Activated CD8-positive, alpha-beta memory T cell treated with anti-CD3 and anti-CD28 coated beads for 24 hours (primary cell): ENCODE results near the gene PPFIBP1.
"Not testable (repeated sequence)": the region's sequence is repeated elsewhere in the genome, so short reads cannot be mapped to it uniquely, and the experiment has no call there.

ENCODE experiments used
- DNase-seq: peaks from one replicate; pipeline ENCODE4 v3.0.0-alpha.2; 2020

The PPFIBP1 gene

DNA sequence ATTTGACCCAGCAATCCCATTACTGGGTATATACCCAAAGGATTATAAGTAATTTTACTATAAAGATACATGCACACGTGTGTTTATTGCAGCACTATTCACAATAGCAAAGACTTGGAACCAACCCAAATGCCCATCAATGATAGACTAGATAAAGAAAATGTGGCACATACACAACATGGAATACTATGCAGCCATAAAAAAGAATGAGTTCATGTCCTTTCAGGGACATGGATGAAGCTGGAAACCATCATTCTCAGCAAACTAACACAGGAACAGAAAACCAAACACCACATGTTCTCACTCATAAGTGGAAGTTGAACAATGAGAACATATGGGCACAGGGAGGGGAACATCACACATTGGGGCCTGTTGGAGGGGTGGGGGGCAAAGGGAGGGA is 20.9 kb downstream of the PPFIBP1 start:
- not testable (repeated sequence) for DNase-seq

DNA sequence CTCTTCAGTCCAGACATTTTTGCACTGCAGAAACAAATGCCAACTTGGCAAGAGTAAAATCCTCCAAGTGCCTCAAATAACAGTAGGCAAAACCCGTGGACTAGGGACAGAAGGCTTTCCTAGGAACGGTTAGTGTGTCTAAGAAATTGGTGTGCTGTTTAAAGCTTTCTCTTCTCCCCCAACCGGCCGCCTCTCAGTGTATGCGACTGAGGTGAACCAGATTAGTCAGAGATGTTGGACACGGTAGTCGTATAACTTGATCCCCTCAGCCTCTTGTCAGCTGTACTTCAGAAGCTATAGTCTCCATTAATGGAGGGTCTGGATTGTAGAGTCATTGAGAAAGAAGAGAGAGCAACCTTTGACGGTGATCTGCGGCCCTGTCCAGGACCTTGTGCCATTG is 21.7 kb downstream of the PPFIBP1 start:
- no peak for DNase-seq

DNA sequence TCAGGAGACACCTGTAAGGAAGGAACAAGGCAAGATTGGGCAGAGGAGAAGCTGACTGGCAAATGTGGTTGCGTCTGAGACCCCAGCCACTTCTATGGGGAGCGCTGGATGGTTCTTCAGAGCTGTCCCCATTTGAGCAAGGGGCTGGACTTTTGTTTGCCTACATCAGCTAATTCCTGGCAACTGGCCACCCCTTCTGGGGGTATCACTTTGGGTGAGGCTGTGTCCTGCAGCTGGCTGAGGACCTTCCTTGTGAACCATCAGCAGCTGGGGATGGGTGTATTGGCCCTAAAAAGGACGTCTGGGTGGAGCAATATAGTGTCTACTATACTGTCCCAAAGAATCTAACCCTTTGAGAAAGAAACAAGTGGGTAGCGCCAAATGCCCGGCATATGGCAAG is 23.6 kb downstream of the PPFIBP1 start:
- no peak for DNase-seq

DNA sequence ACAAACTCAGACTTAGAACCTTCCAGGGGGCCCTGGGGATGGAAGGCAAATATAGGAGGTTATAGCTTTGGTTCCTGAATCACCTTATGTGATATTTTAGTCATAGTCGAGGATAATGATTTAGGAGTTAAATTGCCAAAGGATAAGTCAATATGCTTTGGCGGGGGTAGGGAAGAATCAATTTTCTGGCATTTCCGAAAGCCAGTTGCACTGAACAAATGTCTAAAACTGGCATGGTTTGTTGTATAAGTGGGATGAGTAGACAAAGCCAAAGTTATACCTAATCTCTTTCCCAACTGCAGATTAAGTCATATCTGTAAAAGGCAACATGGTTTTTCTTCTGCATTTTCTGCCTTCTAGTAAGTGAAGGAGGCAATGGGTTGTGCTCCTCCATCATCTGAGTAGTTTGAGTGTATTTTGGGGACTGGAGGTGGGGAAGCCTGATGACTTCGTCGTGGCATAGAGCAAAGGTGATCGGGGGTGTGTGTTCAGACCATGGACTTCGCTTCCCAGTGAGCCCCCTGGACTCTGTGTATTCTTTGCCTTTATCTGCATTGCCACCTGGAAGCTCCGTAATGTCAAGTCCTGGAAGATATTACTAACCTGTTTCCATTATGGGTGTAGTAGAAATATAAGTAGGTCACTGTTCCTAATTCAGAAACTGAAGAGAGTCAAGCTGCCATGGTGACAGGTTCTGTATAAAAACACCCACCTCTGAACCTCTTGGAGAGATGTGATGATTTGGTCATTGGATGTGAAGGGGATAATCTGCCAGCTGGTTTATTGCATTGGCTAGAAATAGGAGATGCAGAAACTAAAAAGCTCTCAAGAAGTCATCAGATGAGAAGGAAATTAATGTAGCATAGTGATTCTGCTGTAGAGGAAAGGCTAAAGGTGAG is 24.5 kb downstream of the PPFIBP1 start:
- no peak for DNase-seq

DNA sequence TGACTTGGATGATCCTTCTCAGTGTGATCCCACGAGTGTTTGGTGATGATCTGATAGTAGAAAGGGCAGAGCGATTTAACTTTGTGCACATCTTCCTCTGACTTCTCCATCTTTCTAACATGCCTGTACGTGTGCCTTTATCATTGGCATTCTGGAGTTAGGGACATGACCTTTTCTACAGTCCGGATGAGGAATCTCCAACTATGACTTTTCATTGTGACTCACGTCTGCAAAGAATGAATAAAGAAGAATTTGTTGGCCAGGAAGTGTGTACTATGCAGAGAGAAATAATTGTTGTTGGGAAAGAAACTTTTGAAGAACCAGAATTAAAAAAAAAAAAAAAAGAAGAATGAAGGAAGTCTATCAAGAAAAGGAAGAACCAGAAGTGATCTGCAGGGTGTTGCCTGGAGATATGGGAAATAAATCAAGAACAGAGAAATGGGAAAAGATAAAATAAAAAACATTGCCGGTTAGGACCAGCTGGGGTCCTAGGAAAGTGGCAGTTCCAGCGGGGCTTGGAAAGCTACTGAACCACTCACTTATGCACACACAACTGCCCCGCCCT is 25.3 kb downstream of the PPFIBP1 start:
- DNase-seq, result no peak

DNA sequence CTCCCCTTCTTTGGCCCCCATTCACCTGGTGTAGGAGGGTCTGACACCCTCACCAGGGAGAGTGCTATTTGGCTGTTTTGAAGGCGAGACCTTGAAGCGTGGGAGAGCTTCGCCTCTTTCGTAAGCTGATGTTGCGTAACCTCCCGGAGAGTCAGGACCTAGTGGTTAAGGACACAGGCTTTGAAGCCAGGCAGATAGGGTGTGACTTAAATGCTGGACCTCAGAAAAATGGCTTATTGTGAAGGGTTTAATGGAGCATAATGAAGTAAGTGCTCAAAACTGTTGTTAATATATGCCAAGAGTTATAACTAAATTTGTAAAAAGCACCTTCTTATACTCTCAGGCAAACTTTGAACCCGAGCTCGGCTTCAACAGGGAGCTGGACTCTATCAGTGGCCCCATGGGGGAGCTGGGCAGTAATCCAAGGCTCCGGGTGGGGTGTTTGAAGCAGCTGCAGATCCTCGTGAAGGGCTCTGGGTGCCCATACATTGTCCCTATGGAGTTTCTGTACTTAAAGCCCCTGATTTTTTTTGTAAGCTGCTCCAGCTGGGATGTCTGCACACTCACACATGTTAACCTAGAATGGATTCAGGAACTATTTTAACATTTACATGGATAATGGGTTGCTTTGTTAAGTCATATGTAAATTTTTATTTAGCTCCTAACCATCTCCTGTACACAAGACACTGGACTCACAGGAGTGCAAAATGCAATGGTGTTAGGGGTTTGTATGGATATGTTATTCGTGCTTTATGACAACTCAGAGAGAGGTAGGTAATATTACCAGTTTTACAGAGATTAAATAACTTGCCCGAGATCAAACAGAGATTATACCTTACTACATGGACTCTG is 26.0 kb downstream of the PPFIBP1 start:
- no peak for DNase-seq

DNA sequence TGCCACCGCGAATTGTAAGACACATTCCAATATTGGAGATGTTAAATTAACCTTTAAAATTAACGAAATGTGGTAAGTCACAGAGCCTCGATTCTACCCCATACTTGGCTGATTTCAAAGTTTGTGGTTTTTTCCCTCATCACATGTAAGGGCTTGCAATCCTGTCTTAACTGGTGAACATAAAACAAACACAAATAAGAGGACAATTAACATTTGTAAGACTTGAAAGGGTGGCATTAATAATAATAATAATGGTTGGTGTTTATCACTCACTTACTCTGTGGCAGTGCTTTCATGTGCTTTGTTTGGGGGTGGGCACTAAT is 26.6 kb downstream of the PPFIBP1 start:
- DNase-seq, result no peak

DNA sequence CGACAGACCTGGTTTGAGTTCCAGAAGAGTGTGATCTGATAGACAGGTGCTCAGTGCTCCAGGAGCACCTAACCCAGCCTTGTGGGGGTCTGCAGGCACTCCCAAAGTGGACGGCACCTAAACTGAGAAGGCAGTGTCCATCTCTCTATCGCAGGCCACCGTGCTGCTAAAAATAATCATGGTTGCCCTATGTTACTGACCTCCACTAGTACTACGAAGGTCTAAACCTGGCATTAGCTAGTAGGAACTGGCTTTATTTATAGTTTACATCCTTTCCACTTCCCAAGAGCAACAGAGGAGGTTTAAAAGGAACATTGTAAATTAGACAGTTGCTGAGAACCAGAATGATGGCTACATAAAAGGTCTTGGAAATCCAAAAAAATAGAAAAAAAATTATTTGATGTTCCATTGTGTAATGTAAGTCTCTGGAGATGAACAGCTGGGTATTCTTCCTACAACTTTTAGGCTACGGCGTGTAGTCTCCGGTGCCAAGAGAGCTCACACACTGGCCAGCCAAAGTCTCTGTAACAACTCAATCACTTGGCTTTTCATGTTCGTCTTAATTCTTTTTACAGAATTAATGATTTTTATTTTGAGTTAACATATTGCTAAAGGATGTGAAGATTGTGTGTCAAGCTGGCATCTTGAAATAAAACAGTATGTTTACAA is 27.3 kb downstream of the PPFIBP1 start:
- no peak for DNase-seq

DNA sequence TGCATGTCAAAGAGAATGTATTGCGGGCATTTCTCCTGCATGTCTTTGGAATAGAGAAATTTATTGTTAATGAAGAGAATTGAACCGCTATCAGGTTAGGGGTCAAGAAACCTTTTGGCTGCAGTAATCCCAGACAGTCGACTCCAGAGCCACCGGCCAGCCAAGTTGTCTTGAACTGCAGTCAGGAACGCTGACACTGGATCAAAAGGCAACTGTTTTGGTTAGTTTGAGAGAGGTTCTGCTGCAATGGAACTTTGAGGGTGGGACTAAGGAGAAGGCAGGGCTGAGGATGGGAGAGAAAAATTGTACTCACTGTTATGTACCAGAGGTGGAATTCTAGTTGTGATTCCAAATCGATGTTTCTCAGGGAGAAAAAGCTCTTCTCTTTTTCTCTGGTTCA is 28.2 kb downstream of the PPFIBP1 start:
- DNase-seq, result no peak

DNA sequence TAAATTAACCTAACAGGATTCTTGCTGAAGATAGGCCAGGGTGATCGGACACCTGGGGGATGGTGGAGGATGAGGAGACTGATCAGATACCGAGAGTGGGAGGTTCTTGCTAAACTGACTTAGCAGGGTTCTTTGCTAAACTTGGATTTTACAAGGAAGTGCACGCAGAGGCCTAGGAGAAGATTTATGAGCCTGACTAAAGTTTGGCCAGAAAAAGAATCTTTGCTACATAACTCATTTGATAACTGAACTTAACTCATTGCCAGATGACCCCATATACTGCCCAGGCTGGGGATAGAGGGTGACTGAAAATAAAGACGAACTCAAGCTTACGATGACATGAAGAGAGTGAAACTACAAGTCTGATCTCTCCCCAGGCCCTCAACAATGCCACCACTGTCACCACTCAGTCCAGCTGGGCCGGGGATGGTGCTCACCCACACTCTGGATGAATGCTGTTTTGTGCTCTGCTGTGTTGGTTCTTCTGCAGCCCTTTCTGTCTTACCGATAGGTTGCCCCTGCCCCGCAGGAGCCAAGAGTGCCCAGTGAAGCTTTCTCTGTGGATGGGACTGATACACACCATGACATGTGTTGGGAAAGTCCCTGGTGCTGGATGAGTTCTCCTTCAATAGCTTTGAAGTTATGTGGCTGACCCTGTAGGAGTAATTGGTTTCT is 29.0 kb downstream of the PPFIBP1 start:
- DNase-seq, result no peak

DNA sequence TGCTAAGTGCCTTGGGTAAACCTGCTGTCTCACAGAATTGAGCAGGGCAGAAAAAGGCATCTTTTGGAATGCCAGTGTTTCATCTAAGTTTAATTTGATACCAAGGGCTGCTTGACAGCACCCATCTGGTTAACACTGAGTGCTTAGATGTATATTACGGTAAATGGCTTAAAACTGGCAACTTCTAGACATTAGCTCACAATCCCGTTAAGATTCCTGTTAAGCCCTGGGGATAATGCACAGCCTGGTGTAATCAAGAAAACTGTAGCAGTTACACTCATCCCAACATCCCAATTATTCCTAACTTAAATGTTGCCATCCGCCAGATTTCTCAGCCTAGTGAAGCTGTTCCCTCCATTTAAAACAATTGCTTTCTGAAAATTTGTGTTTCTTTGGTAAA is 29.9 kb downstream of the PPFIBP1 start:
- DNase-seq, result no peak

DNA sequence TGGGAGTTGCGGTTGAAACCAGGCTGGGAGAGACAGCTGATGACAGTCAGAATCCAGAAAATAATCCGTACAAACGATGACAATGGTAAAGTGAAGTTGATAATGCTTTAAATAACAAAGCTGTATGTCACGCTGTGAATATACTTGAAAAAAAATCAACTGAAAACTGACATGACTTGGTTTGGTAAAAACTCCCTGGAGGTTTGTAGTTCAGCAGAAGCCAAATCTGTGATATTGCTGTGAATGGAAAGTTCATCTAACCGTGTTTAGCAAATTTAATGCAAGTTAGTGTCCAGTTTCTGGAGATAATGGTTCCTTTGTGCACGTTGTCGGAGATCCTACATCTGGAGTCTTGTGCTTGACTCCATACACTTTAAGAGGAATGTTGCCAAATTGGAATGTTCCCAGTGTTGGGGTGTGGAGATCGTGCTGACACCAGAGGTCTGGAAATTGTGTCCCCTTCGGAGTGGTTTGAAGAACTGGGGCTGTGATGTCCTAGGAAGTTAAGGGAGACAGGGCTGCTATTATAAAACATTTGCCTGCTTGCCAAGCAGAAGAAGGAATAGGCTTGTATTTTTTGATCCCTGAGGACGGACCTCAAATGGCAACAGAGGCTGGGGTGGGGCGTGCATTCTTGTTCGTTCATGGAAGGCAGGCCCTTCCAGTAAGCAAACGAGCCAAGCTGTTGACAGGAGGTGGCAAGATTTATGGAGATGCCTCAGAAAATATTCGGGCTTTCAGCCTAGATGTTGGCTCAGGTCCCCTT is 30.6 kb downstream of the PPFIBP1 start:
- DNase-seq, result no peak

DNA sequence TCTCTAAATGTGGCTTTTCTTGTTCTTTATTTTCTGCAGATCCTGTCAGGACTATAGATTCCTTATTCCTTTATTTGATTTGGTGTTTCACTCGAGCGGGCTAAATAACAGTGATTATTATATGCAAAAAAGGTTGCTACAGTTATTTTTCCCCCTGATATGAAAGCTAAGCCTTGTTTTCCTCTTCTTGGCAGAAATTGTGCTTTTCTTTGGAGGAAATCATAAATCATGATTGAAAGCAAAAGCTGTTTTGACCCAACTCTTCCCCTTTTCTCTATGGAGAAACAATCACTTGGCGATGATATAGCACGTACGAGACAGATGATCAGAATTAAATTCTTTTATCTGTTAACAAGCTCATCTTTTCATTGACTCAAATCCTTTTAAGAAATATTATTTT is 31.4 kb downstream of the PPFIBP1 start:
- DNase-seq, result no peak

DNA sequence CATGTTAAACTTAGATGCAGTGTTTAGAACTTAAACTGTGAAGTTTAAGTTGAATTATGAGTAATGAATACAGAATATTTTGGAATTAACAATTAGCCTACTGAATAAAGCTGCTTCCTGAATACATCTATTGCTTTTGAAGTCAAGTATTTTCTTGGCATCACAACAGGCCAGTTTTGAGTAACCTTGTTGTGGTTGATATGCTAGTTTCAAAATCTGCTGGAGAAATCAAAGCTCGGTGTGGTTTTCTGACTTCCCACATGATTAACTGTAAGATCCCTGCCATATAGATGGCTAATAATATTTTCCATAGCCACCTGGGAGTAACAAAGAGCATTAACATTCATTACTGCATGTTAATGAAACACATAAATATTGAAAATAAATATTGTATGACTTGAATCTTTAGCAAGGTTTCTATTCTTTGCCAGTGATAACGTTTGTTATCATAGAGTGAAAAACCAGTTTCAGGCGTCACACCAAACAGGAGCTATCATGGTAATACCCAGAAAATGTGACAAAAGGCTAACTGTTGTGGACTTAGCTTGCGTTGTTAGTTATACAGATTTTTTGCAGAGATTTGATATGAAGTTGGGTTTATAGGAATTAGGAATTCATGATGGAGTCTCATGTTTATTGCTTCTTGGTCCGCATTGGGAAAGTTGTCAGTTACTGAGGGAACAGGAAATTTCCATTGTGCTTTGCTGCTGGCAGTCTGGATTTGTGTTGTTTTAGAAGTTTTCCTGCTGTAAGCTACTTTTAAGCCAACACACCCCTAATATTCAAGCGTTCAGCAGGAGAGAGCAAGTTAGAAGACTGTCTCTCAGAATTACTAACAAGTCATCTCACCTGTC is 32.1 kb downstream of the PPFIBP1 start:
- no peak for DNase-seq

DNA sequence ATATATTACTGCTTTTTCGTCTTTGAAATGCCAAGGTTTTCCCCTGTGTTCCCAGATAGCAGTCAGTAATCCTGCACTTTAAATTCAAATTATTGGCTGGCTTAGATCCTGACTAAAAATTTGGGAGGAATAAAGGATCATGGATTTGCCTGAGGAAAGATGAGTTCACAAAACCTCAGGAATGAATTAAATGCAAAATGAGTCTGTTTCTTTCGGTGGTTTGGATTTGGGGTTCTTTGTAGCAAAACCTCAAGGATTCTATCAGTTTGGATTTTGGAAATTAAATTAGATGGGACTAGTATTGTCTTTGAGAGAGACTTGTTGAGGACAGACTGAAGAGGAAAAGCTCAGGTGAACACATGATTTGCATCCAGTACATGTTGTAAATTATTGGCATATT is 36.1 kb downstream of the PPFIBP1 start:
- no peak for DNase-seq

DNA sequence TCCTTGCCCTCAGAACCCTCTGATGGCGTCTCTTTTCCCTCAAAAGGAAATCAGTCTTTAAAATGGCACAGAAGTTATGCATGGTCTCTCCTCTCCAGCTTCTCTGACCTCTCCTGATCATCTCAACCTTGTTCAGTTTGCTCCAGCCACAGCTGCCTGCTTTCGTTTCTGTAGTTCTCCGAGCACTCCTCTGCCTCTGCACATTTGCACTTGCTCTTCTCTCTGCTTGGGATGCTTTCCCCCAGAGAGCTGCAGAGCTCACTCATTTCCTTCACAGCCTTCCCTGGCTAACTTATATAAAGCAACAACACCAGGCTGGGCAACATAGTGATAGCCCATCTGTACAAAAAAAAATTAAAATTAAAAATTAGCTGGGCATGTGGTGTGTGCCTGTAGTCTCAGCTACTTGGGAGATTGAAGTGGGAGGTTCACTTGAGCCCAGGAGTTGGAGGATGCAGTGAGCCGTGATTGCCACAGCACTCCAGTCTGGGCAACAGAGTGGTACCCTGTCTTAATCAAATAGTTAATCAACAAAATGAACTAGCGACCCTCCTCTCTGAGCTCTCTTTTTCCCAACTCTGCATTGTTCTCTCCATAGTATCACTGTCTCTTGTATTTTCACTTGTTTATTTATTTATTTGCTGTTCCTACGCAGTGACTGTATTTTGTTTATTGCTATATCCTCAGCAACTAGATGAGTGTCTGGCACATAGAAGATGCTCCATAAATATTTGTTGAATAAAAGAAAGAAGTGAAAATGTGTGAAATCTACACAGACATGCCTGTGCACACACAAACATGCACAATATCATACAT is 37.7 kb downstream of the PPFIBP1 start:
- DNase-seq, result no peak

DNA sequence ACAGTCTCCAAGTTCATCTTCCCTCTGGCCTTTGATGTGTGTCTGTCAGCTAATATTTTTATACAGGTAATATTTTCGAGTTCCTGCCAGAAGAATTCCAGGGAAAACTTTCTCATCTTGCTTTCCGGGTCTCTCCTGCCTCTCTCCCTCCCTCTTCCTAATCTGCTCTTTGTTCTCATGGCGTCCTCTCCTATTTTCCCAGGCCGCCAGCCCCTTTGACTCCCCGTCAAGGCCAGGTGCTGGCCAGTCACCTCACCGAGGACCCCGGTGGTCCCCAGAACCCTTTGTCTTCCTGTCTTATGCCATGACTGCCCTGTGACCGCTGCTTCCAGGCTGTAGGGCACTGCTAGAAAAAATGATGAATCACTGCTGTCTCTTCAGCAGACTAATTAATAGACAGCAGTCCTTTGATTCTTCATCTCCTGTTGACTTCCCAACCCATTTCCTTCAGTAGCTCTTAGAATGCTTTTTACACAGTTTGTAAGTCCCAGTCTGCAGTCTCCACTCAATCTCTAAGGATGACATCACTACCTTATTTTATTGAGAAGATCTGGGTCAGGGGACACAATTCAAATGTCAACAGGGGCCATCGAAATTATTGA is 40.7 kb downstream of the PPFIBP1 start:
- DNase-seq, result no peak

DNA sequence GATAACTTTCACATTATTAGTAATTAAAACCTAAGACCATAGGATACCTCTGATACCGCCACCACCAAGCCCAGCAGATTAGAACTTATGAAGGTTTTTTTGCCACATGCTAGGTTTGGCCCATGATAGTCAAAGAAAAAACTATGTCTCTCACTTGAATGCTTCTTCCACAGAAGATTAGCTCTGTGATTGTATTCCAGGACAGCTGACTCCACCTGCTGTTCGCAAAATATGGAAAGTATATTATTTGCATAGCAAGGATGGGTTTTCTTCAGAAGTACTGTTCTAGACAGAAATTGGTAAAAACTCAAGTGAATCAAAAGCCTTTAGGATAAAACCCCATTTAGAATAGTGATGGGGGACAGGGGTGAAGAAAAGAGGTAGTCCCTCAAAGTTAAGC is 42.2 kb downstream of the PPFIBP1 start:
- DNase-seq, result no peak

DNA sequence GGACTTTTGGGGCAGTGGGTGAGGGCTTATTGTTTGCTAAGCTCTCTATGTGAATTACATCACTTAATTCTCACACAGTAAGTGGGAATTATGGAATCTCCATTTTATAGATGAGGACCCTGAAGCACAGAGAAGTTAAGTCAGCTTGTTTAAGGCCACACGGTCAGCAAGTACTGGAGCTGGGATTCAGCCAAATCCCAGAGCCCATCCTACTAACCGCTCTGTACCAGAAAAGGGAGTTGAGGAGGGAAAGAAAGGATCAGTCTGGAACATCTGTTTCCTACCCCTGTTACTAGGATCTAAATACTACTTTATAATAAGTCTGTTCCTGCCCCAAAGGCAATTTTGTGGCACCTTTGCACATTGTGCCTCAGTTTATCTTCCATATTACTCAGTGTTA is 42.6 kb downstream of the PPFIBP1 start:
- no peak for DNase-seq

DNA sequence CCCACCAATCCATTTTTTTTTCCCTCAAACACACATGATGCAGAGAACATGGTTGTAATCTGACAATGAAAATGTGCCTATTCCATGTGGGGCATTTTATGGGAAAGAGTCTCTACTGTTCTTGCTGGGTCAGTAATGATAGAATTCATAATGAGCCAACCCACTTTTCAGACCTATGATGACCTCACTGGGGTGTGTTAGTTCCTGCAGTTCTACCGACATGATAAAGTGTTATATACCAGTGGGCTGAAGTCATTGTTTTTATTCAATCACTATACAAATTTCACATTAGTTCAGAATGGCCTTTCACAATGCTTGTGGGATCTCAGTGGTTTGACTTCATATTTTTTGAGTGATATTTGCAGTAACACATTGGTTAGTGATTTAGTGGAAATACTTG is 47.5 kb downstream of the PPFIBP1 start:
- no peak for DNase-seq
